IMR-90 (cell line): ENCODE results near the gene DCANP1.

Source experiments
- CEBPB ChIP-seq: IDR thresholded peaks from 2 replicates; pipeline ENCODE4 v1.6.1; 2012; ENCODE audit warnings: low read depth, low read length, improper control_type of control experiment
- CHD1 ChIP-seq: IDR thresholded peaks from 2 replicates; pipeline ENCODE4 v1.6.1; 2012; ENCODE audit warnings: low read depth, low read length, improper control_type of control experiment
- ELK1 ChIP-seq: fragments of 150-350 bp; IDR thresholded peaks from 2 replicates; pipeline ENCODE4 v1.6.1; 2016; ENCODE audit warnings: low read depth, mild to moderate bottlenecking, low read length, moderate library complexity, borderline replicate concordance
- MXI1 ChIP-seq: IDR thresholded peaks from 2 replicates; pipeline ENCODE4 v1.6.1; 2012; ENCODE audit warnings: low read depth, mild to moderate bottlenecking, low read length, moderate library complexity, borderline replicate concordance
- POLR2A ChIP-seq: IDR thresholded peaks from 2 replicates; pipeline ENCODE4 v1.6.1; 2012; ENCODE audit warnings: mild to moderate bottlenecking, low read depth, low read length
- RAD21 ChIP-seq: IDR thresholded peaks from 2 replicates; pipeline ENCODE4 v1.6.1; 2012; ENCODE audit warnings: low read length, improper control_type of control experiment
- RCOR1 ChIP-seq: IDR thresholded peaks from 2 replicates; pipeline ENCODE4 v1.6.1; 2012; ENCODE audit warnings: mild to moderate bottlenecking, low read length, improper control_type of control experiment; ENCODE audit not compliant: insufficient replicate concordance
- RFX5 ChIP-seq: IDR thresholded peaks from 2 replicates; pipeline ENCODE4 v1.8.0; 2012; ENCODE audit warnings: low read depth, mild to moderate bottlenecking, low read length, moderate library complexity
- USF2 ChIP-seq: fragments of 150-350 bp; IDR thresholded peaks from 2 replicates; pipeline ENCODE4 v1.6.1; 2017; ENCODE audit warnings: mild to moderate bottlenecking, antibody characterized with exemption, low read length, low read depth
- TF ChIP-seq, protein P1 (sequence below): conservative IDR thresholded peaks from 2 replicates; pipeline ENCODE4 v1.5.1; 2012; ENCODE audit warnings: mild to moderate bottlenecking, low read depth, low read length, improper control_type of control experiment

DNA sequence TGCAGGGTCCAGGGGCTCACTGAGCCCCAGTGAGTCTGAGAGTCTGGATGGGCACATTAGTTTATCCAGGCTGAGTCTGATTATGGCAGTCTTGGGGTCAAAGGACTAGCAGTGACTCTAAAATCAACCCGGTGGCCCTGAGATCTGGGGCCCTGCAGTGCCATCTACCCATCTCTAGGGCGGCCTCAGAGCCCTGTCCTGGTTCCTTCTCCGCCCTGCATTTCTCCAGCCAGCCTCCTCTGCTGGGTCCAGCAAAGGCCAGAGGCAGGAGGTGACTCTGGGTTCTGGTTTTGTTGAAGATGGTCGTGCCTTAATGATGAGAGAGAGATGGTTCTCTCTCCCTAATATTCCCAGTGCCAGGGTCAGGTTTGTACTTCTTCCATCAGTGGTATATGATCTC lies 15.0 kb downstream of the DCANP1 start:
- TF ChIP-seq, protein P1, sequence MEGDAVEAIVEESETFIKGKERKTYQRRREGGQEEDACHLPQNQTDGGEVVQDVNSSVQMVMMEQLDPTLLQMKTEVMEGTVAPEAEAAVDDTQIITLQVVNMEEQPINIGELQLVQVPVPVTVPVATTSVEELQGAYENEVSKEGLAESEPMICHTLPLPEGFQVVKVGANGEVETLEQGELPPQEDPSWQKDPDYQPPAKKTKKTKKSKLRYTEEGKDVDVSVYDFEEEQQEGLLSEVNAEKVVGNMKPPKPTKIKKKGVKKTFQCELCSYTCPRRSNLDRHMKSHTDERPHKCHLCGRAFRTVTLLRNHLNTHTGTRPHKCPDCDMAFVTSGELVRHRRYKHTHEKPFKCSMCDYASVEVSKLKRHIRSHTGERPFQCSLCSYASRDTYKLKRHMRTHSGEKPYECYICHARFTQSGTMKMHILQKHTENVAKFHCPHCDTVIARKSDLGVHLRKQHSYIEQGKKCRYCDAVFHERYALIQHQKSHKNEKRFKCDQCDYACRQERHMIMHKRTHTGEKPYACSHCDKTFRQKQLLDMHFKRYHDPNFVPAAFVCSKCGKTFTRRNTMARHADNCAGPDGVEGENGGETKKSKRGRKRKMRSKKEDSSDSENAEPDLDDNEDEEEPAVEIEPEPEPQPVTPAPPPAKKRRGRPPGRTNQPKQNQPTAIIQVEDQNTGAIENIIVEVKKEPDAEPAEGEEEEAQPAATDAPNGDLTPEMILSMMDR = no peak
- TF ChIP-seq RAD21 (no peak), POLR2A (no peak), RFX5 (no peak), CEBPB (no peak), USF2 (no peak), CHD1 (no peak), MXI1 (no peak), ELK1 (no peak), RCOR1 (no peak)
